Activated CD4-positive, alpha-beta T cell treated with anti-CD3 and anti-CD28 coated beads, Interleukin-2, amount 50 U/mL, for 24 hours (primary cell): ENCODE results near the gene NCR1.
"Not testable (repeated sequence)": the region's sequence is repeated elsewhere in the genome, so short reads cannot be mapped to it uniquely, and the experiment has no call there.

ENCODE experiments used
- DNase-seq, 2 donors: peaks; one replicate each; pipeline ENCODE4 v3.0.0-alpha.2; 2020; ENCODE audit warnings: low read depth in 1 of 2, low spot score in 1 of 2

The NCR1 gene

GRCh38 chr19:54905803-54906511, at the start of gene NCR1:
NCR1 (plus strand) TSS chr19:54906148; CDS start chr19:54906188, 40 bp downstream.
- DNase-seq: no peak

- not testable (repeated sequence) for DNase-seq
Measured at GRCh38 chr19:54858476-54858875, 47.5 kb upstream of the NCR1 start.

- not testable (repeated sequence) for DNase-seq
Measured at GRCh38 chr19:54859421-54859820, 46.5 kb upstream of the NCR1 start.

GRCh38 chr19:54863459-54863858, 42.5 kb upstream of the NCR1 start:
- DNase-seq: not testable (repeated sequence)

- no peak for DNase-seq
Measured at GRCh38 chr19:54871696-54872095, 34.3 kb upstream of the NCR1 start.

GRCh38 chr19:54873990-54874389, 32.0 kb upstream of the NCR1 start, which contains the start of gene FCAR:
FCAR (plus strand) TSS chr19:54874235; CDS start chr19:54874290, 55 bp downstream.
- DNase-seq: no peak

GRCh38 chr19:54875506-54875905, 30.4 kb upstream of the NCR1 start:
- no peak for DNase-seq

- DNase-seq: no peak
Measured at GRCh38 chr19:54877471-54877870, 28.5 kb upstream of the NCR1 start.

- DNase-seq: no peak
Measured at GRCh38 chr19:54881884-54882283, 24.1 kb upstream of the NCR1 start.

GRCh38 chr19:54882758-54883157, 23.2 kb upstream of the NCR1 start:
- DNase-seq: no peak

GRCh38 chr19:54883228-54883627, 22.7 kb upstream of the NCR1 start:
- DNase-seq: no peak

- DNase-seq: no peak
Measured at GRCh38 chr19:54888239-54888638, 17.7 kb upstream of the NCR1 start.

- no peak for DNase-seq
Measured at GRCh38 chr19:54889566-54889965, 16.4 kb upstream of the NCR1 start.

- DNase-seq: no peak
Measured at GRCh38 chr19:54893406-54893805, 12.5 kb upstream of the NCR1 start.

- not testable (repeated sequence) for DNase-seq
Measured at GRCh38 chr19:54894106-54894505, 11.8 kb upstream of the NCR1 start.

GRCh38 chr19:54896036-54896435, 9.9 kb upstream of the NCR1 start:
- no peak for DNase-seq

GRCh38 chr19:54898685-54899084, 7.3 kb upstream of the NCR1 start:
- DNase-seq: not testable (repeated sequence)

GRCh38 chr19:54899646-54900045, 6.3 kb upstream of the NCR1 start:
- DNase-seq: not testable (repeated sequence)

GRCh38 chr19:54901153-54901552, 4.8 kb upstream of the NCR1 start:
- DNase-seq: not testable (repeated sequence)

GRCh38 chr19:54902061-54902460, 3.9 kb upstream of the NCR1 start:
- DNase-seq: no peak

GRCh38 chr19:54903303-54903702, 2.6 kb upstream of the NCR1 start:
- no peak for DNase-seq

- not testable (repeated sequence) for DNase-seq
Measured at GRCh38 chr19:54904261-54904660, 1.7 kb upstream of the NCR1 start.

- no peak for DNase-seq
Measured at GRCh38 chr19:54905421-54905802, 536 bp upstream of the NCR1 start.
